Renal cortical epithelial cell (primary cell): Measurements from ENCODE around the gene ROGDI. TPM values are rescaled to one million over a fixed set of nuclear protein-coding genes. Genes with fewer than 3 reads are reported as not detected.
"Not testable (repeated sequence)": the region's sequence is repeated elsewhere in the genome, so short reads cannot be mapped to it uniquely, and the experiment has no call there.

Experiments used
- DNase-seq: peaks from one replicate; pipeline ENCODE4 v3.0.0-alpha.2; 2011; ENCODE audit warnings: low read depth
- total RNA-seq: library from RNA; depleted of rRNA; stranded (reverse); fragments of >200 nt; gene quantifications from 2 replicates; pipeline ENCODE4 v1.2.3, GENCODE V29; 2014

ROGDI gene
- total RNA-seq, 1 donor from 2014 or later = 16.3 TPM

- DNase-seq = no peak
Observed at GRCh38 chr16:4792951-4793513, 9.4 kb downstream of the ROGDI start.

GRCh38 chr16:4790871-4791270 is 11.6 kb downstream of the ROGDI start:
- no peak for DNase-seq

- no peak for DNase-seq
Observed at GRCh38 chr16:4790261-4790660, 12.2 kb downstream of the ROGDI start.

- DNase-seq = no peak
Observed at GRCh38 chr16:4788910-4789309, 13.5 kb downstream of the ROGDI start.

GRCh38 chr16:4788489-4788889 is 13.9 kb downstream of the ROGDI start:
- DNase-seq = no peak

GRCh38 chr16:4787627-4788482 is 14.6 kb downstream of the ROGDI start, which contains the start of gene SEPTIN12:
SEPTIN12 (minus strand) TSS chr16:4788345; CDS start chr16:4787645, 700 bp downstream.
- no peak for DNase-seq

GRCh38 chr16:4787068-4787467 is 15.4 kb downstream of the ROGDI start:
- no peak for DNase-seq

- DNase-seq = no peak
Observed at GRCh38 chr16:4785758-4786433, 16.5 kb downstream of the ROGDI start.

GRCh38 chr16:4784444-4784987 is 17.9 kb downstream of the ROGDI start:
- DNase-seq = not testable (repeated sequence)

- DNase-seq = no peak
Observed at GRCh38 chr16:4783951-4784336, 18.5 kb downstream of the ROGDI start.

GRCh38 chr16:4783251-4783950 is 19.0 kb downstream of the ROGDI start:
- no peak for DNase-seq

GRCh38 chr16:4780235-4780634 is 22.2 kb downstream of the ROGDI start:
- DNase-seq = no peak

- DNase-seq = no peak
Observed at GRCh38 chr16:4778050-4778392, 24.4 kb downstream of the ROGDI start.

GRCh38 chr16:4777339-4778049 is 24.9 kb downstream of the ROGDI start:
- DNase-seq = no peak

GRCh38 chr16:4776141-4776705 is 26.2 kb downstream of the ROGDI start:
- no peak for DNase-seq

- no peak for DNase-seq
Observed at GRCh38 chr16:4775005-4775404, 27.4 kb downstream of the ROGDI start.

GRCh38 chr16:4772351-4772750 is 30.1 kb downstream of the ROGDI start:
- no peak for DNase-seq

- DNase-seq = no peak
Observed at GRCh38 chr16:4771646-4772045, 30.8 kb downstream of the ROGDI start.

- DNase-seq = no peak
Observed at GRCh38 chr16:4769306-4769638, 33.2 kb downstream of the ROGDI start.

GRCh38 chr16:4768549-4769305 is 33.7 kb downstream of the ROGDI start:
- peak; percentile 86 for DNase-seq
